ENCODE measurements around the gene JARID2.

JARID2 gene

DNA sequence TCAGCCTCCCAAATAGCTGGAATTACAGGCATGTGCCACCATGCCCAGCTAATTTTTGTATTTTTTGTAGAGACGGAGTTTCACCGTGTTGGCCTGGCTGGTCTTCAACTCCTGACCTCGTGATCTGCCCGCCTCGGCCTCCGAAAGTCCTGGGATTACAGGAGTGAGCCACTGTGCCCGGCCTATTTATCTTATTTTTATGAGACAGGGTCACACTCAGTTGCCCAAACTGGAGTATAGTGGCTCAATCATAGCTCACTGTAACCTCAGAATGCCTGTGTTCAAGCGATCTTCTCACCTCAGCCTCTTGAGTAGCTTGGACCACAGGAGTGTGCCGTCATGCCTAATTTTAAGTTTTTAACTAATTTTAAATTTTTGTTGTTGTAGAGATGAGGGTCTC is 114.4 kb downstream of the JARID2 start (continued):
- TF ChIP-seq, protein P1, sequence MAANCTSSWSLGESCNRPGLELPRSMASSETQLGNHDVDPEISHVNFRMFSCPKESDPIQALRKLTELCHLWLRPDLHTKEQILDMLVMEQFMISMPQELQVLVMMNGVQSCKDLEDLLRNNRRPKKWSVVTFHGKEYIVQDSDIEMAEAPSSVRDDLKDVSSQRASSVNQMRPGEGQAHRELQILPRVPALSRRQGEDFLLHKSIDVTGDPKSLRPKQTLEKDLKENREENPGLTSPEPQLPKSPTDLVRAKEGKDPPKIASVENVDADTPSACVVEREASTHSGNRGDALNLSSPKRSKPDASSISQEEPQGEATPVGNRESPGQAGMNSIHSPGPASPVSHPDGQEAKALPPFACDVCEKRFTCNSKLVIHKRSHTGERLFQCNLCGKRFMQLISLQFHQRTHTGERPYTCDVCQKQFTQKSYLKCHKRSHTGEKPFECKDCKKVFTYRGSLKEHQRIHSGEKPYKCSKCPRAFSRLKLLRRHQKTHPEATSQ (tag by site-specific recombination; IDR thresholded peaks at IDR 0.05): no peak

DNA sequence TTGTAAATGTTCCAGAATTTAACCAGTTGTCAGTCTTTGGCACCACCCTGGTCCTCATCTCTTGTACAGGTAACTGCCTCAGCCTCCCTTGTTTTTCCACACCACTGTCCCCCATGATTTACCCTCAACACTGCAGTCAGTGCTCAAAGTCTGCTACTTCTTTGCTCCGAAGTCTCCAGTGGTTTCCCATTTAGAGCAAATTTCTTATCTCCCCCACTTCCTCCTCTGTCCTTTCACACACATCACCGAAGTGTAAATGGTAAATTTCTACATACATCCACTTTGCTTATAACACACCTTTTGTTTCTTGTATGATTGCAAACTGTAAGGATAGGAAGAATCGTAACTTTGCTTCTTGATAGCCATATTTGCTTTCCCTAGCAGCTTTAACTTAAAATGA is 115.3 kb downstream of the JARID2 start:
- Histone ChIP-seq H3K4me1 (ENCODE audit: control insufficient read depth, insufficient read depth, low read length) (peaks cover 69% of the 10 kb centered on the region), H3K4me3 (ENCODE audit: low read depth, low read length) (no peak overlapping the region), H3K9me3 (ENCODE audit: control insufficient read depth, insufficient read depth, low read depth, low read length) (no peaks in the 10 kb centered on the region), H3K27ac (ENCODE audit: extremely low read depth, low read depth, low read length) (no peak overlapping the region), H3K36me3 (ENCODE audit: control insufficient read depth in 2 of 2, insufficient read depth in 1 of 2, low read length in 2 of 2) (no peaks in the 10 kb centered on the region)
- TF ChIP-seq, protein P2, sequence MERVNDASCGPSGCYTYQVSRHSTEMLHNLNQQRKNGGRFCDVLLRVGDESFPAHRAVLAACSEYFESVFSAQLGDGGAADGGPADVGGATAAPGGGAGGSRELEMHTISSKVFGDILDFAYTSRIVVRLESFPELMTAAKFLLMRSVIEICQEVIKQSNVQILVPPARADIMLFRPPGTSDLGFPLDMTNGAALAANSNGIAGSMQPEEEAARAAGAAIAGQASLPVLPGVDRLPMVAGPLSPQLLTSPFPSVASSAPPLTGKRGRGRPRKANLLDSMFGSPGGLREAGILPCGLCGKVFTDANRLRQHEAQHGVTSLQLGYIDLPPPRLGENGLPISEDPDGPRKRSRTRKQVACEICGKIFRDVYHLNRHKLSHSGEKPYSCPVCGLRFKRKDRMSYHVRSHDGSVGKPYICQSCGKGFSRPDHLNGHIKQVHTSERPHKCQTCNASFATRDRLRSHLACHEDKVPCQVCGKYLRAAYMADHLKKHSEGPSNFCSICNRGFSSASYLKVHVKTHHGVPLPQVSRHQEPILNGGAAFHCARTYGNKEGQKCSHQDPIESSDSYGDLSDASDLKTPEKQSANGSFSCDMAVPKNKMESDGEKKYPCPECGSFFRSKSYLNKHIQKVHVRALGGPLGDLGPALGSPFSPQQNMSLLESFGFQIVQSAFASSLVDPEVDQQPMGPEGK (tag by site-specific recombination; IDR thresholded peaks at IDR 0.05): no peak
- TF ChIP-seq, protein P3, sequence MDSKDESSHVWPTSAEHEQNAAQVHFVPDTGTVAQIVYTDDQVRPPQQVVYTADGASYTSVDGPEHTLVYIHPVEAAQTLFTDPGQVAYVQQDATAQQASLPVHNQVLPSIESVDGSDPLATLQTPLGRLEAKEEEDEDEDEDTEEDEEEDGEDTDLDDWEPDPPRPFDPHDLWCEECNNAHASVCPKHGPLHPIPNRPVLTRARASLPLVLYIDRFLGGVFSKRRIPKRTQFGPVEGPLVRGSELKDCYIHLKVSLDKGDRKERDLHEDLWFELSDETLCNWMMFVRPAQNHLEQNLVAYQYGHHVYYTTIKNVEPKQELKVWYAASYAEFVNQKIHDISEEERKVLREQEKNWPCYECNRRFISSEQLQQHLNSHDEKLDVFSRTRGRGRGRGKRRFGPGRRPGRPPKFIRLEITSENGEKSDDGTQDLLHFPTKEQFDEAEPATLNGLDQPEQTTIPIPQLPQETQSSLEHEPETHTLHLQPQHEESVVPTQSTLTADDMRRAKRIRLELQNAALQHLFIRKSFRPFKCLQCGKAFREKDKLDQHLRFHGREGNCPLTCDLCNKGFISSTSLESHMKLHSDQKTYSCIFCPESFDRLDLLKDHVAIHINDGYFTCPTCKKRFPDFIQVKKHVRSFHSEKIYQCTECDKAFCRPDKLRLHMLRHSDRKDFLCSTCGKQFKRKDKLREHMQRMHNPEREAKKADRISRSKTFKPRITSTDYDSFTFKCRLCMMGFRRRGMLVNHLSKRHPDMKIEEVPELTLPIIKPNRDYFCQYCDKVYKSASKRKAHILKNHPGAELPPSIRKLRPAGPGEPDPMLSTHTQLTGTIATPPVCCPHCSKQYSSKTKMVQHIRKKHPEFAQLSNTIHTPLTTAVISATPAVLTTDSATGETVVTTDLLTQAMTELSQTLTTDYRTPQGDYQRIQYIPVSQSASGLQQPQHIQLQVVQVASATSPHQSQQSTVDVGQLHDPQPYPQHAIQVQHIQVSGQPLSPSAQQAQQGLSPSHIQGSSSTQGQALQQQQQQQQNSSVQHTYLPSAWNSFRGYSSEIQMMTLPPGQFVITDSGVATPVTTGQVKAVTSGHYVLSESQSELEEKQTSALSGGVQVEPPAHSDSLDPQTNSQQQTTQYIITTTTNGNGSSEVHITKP (tag by site-specific recombination; IDR thresholded peaks at IDR 0.05): no peak
- TF ChIP-seq ZNF585B (tag by site-specific recombination; IDR thresholded peaks at IDR 0.05) (no peak), ZNF670 (tag by site-specific recombination; IDR thresholded peaks at IDR 0.05; ENCODE audit: low read depth) (no peak), ZNF677 (tag by site-specific recombination; IDR thresholded peaks at IDR 0.05) (no peak), REPIN1 (tag by site-specific recombination; IDR thresholded peaks at IDR 0.05; ENCODE audit: low read depth) (no peak), ZNF24 (tag by site-specific recombination; IDR thresholded peaks at IDR 0.05) (no peak), ZNF521 (tag by site-specific recombination; IDR thresholded peaks at IDR 0.05) (no peak), PRDM1 (tag by site-specific recombination; IDR thresholded peaks at IDR 0.05) (no peak), ZNF555 (tag by site-specific recombination; conservative IDR thresholded peaks at IDR 0.05) (no peak), ZBTB21 (tag by site-specific recombination; IDR thresholded peaks at IDR 0.05) (no peak), ZNF624 (tag by site-specific recombination; IDR thresholded peaks at IDR 0.05) (no peak), ZNF23 (tag by site-specific recombination; IDR thresholded peaks at IDR 0.05; ENCODE audit: borderline replicate concordance) (no peak), ZFP3 (tag by site-specific recombination; IDR thresholded peaks at IDR 0.05; ENCODE audit: low read depth) (no peak), MEIS1 (CRISPR knock-in tag; IDR thresholded peaks at IDR 0.05; ENCODE audit: borderline replicate concordance) (no peak), GLIS2 (tag by site-specific recombination; IDR thresholded peaks at IDR 0.05) (no peak)
- TF ChIP-seq, protein P4, sequence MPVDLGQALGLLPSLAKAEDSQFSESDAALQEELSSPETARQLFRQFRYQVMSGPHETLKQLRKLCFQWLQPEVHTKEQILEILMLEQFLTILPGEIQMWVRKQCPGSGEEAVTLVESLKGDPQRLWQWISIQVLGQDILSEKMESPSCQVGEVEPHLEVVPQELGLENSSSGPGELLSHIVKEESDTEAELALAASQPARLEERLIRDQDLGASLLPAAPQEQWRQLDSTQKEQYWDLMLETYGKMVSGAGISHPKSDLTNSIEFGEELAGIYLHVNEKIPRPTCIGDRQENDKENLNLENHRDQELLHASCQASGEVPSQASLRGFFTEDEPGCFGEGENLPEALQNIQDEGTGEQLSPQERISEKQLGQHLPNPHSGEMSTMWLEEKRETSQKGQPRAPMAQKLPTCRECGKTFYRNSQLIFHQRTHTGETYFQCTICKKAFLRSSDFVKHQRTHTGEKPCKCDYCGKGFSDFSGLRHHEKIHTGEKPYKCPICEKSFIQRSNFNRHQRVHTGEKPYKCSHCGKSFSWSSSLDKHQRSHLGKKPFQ (tag by site-specific recombination; IDR thresholded peaks at IDR 0.05): no peak
- TF ChIP-seq, protein P5, sequence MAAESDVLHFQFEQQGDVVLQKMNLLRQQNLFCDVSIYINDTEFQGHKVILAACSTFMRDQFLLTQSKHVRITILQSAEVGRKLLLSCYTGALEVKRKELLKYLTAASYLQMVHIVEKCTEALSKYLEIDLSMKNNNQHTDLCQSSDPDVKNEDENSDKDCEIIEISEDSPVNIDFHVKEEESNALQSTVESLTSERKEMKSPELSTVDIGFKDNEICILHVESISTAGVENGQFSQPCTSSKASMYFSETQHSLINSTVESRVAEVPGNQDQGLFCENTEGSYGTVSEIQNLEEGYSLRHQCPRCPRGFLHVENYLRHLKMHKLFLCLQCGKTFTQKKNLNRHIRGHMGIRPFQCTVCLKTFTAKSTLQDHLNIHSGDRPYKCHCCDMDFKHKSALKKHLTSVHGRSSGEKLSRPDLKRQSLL (tag by site-specific recombination; IDR thresholded peaks at IDR 0.05): no peak
- TF ChIP-seq, protein P6, sequence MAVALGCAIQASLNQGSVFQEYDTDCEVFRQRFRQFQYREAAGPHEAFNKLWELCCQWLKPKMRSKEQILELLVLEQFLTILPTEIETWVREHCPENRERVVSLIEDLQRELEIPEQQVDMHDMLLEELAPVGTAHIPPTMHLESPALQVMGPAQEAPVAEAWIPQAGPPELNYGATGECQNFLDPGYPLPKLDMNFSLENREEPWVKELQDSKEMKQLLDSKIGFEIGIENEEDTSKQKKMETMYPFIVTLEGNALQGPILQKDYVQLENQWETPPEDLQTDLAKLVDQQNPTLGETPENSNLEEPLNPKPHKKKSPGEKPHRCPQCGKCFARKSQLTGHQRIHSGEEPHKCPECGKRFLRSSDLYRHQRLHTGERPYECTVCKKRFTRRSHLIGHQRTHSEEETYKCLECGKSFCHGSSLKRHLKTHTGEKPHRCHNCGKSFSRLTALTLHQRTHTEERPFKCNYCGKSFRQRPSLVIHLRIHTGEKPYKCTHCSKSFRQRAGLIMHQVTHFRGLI (tag by site-specific recombination; IDR thresholded peaks at IDR 0.05): no peak
- TF ChIP-seq, protein P7, sequence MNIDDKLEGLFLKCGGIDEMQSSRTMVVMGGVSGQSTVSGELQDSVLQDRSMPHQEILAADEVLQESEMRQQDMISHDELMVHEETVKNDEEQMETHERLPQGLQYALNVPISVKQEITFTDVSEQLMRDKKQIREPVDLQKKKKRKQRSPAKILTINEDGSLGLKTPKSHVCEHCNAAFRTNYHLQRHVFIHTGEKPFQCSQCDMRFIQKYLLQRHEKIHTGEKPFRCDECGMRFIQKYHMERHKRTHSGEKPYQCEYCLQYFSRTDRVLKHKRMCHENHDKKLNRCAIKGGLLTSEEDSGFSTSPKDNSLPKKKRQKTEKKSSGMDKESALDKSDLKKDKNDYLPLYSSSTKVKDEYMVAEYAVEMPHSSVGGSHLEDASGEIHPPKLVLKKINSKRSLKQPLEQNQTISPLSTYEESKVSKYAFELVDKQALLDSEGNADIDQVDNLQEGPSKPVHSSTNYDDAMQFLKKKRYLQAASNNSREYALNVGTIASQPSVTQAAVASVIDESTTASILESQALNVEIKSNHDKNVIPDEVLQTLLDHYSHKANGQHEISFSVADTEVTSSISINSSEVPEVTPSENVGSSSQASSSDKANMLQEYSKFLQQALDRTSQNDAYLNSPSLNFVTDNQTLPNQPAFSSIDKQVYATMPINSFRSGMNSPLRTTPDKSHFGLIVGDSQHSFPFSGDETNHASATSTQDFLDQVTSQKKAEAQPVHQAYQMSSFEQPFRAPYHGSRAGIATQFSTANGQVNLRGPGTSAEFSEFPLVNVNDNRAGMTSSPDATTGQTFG (tag by site-specific recombination; IDR thresholded peaks at IDR 0.05; ENCODE audit: borderline replicate concordance): no peak
- ChIA-PET CTCF (interaction anchor here (1.0 to 1.2 kb wide), 2 partner anchors 25 to 26 kb away, joined by 3 to 4 read pairs; no protein-coding TSS in a partner anchor), POLR2A (interaction anchor here (0.7 to 1.7 kb wide), 3 partner anchors 10 to 39 kb away, joined by 3 to 8 read pairs (median 6); no protein-coding TSS in a partner anchor)
